ENCODE results near the gene LRRC59.

Gene LRRC59

DNA sequence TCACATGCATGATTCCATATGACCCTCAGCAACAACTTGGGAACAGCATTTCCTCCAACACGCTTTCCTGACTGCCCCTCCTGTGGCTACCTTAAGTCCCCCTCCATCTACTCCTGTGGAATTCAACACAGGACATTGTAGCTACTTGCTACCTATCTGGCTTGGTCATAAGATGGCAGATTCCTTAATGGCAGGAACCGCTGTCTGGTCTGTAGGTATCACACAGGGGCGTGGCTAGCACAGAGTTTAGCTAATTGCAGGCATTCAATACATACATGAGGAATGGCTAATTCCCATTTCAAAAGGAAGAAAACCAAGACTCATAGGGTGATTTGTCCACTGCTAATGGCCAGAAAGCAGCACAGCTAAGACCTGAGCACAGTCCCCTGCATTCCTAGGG, 8.6 kb downstream of the LRRC59 start:
- no peak for DNase-seq

DNA sequence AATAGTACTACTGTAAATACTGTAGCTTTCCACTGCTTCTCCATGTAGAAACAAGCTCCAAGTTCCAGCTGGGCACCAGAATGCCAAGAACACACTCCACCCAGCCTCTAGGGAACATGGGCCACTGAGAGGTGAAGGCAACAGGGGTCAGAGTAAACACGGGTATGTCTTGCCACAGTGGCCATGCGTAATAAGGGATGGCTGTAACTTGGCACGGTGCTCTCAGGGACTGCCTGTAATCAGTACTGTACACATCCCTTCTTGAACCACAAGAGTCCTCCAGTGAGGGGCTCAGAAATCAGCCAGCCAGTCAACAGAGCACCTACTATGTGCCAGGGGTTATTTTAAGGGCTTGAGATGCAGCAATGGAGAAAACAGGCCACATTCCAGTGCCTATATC, 10.8 kb downstream of the LRRC59 start:
- no peak for DNase-seq

- no peak for DNase-seq
Measured at GRCh38 chr17:50382931-50383330, 14.4 kb downstream of the LRRC59 start.

- no peak for DNase-seq
Measured at GRCh38 chr17:50381920-50382319, 15.4 kb downstream of the LRRC59 start.

GRCh38 chr17:50381260-50381815, 16.0 kb downstream of the LRRC59 start:
- DNase-seq: no peak

DNA sequence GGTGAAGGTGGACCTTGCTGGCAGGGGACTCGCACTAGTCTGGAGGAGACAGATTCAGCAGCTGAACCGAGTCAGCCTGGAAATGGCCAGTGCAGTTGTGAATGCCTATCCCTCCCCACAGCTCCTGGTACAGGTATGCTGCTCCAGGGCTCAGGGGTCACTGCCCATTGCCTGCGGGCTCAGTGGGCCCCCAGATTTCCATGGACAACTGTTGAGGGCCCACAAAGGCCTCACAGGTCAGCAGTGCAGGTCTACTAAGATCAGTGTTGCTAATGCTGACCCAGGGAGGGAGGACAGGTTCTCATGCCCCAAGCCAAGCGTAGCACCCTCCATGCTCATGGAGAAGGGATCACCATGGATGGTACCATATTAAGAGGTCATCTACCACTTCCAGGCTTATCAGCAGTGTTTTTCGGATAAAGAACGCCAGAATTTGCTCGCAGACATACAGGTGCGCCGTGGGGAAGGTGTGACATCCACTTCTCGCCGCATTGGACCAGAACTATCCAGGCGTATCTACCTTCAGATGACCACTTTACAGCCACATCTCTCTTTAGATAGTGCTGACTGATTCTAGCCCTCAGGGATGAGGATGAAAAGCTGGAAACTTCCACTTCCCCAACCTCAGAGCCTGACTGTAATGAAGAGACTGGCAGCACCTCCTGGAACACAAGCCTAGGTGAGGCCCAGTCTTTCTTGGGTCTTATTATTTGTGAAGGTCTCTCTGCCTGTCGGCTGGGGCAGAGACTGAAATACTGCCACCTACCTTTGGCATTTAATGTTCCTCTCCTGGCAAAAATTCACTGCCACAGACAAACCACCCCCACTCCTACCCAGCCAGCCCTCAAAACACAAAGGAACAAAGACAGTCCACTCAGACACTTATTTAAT, 16.7 kb downstream of the LRRC59 start:
- DNase-seq: no peak

GRCh38 chr17:50379351-50380132, 17.8 kb downstream of the LRRC59 start:
- DNase-seq: no peak

DNA sequence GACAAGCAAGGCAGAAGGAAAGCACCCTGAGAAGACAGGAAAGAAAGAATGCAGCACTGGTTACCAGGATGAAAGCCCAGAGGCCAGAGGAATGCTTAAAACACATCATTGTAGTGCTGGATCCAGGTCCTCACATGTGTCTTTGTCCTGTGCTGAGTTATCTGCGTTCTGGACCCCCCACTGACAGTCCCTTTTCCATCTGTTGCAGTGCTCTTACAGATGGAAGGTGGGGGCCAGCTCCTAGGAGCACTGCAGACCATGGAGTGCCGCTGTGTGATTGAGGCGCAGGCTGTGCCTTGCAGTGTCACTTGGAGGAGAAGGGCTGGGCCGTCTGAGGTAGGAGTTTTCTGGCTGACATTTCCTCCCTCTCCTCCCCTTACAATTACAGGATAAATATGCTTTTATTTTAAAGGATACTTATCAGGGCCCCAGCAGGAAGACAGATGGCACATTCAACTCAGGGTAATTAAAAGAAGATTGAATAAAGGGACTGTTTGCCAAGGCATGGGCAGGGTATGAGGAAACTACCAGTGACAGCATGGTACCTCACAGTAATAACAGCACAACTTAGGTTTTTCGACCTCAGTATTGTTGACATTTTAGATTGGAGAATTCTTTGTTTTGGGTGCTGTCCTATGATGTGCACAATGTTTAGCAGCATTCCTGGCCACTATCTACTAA, 21.3 kb downstream of the LRRC59 start:
- no peak for DNase-seq

DNA sequence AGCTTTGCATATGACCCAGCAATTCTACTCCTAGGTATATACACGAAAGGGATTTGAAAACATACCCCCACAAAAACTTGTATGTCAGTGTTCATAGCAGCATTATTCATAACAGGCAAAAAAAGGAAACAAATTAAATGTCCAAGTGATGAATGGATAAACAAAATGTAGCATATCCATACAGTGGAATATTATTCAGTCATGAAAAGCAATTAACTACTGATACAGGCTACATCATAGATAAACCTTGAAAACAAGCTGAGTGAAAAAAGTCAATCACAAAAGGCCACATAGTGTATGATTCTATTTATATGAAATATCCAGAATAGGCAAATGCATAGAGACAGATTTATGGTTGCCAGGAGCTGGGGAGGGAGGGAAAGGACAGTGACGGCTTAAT, 23.6 kb downstream of the LRRC59 start:
- DNase-seq: no peak

DNA sequence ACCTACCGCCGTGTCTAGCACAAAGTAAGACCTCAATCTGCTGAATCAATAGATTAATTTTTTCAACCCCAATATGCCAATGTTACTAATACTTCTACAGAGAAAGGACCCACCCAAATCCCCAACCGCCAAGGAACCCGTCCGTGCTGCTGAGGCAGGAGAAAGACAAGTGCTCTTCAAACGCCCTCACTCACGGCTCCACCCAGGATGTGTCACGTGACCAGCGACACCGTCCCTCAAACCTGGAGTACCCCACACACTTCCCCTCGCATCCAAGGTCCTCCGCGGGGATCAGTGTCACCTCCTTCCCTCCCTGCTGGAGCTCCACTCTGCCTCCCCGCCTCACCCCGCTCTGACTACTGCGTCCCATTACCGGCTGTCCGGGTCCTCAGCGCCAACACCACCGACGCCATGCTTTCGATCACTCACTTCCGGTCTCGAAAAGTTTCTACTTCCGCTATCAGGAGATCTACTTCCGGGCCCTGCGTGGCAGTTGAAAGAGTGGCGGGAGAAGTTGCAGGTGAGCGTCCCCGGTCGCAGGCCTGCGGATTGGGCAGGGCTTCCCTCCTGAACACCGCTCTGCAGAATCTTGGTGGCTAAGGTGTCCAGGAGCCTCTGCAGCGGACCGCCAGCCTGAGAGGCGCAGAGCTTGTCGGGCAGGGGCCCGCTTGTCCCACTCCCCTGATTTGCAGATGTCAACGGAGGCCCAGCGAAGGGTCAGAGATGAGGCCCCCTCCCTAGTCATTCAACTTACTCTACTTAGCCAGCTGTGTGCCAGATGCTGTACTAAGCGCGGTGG, 24.4 kb downstream of the LRRC59 start, which contains the start of the genes EME1 and MRPL27:
TSS of gene EME1 (plus strand) at position 472 of the 799 bp plus-strand sequence. CDS start 1,980 bp downstream, outside the sequence.
TSS of gene MRPL27 (minus strand) at position 427 of the 799 bp plus-strand sequence. CDS start at position 413, 14 bp downstream.
- DNase-seq: peak; percentile 53 to 99 (median 84)

- DNase-seq: no peak
Measured at GRCh38 chr17:50372222-50372757, 25.0 kb downstream of the LRRC59 start.

- no peak for DNase-seq
Measured at GRCh38 chr17:50371526-50371925, 25.8 kb downstream of the LRRC59 start.

- no peak for DNase-seq
Measured at GRCh38 chr17:50370052-50370451, 27.3 kb downstream of the LRRC59 start.

- DNase-seq: no peak
Measured at GRCh38 chr17:50367401-50367800, 29.9 kb downstream of the LRRC59 start.

DNA sequence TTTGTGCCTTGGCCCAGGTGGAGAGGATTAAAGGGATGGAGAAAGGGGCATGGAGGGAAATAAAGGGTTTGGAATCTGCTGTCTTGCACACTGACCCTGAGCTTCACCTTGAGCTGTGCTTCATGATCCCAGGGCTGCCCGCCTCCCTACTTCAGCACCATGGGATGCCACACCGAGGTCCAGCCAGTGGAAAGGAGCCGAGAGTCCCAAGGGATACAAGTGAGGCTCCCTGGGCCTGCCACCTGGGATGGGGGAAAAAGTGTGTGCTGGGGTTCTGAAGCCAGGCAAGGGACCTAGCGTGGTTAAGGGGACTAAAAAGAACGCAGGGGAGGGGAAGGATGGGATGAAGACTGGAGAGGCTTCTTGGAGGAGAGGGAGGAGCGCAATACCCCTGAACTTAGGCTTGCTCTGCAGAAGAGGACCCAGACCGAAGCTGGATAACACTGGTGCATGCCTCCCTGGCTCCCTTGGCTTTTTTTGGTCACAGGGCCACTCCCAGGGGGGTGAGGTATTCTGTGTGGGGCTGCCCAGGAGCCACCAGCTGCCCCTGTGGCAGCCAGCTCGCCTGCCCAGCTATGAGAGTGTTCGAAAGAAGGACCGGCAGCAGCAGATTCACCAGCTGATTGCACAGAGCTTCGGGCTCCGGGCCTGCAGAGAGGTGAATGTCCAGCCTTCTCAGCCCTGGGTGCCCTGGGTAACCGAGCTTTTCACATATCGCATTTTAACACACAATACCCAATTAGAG, 31.5 kb downstream of the LRRC59 start:
- no peak for DNase-seq

- DNase-seq: no peak
Measured at GRCh38 chr17:50365165-50365564, 32.2 kb downstream of the LRRC59 start.

- DNase-seq: no peak
Measured at GRCh38 chr17:50364715-50365114, 32.6 kb downstream of the LRRC59 start.

GRCh38 chr17:50364061-50364458, 33.3 kb downstream of the LRRC59 start:
- no peak for DNase-seq

Data from hypothalamus (tissue), 51 donors.